Ishikawa (cell line): Measurements from ENCODE around the gene RPTN.

Experiments
- CEBPB ChIP-seq: IDR thresholded peaks from 2 replicates; pipeline ENCODE4 v1.6.1; 2012
- CREB1 ChIP-seq: IDR thresholded peaks from 2 replicates; pipeline ENCODE4 v1.6.1; 2012; ENCODE audit warnings: low read depth
- EGR1 ChIP-seq: IDR thresholded peaks from 2 replicates; pipeline ENCODE4 v1.6.1; 2012
- EP300 ChIP-seq: IDR thresholded peaks from 2 replicates; pipeline ENCODE4 v1.6.1; 2012; ENCODE audit warnings: borderline replicate concordance
- FOXM1 ChIP-seq: IDR thresholded peaks from 2 replicates; pipeline ENCODE4 v1.6.1; 2012; ENCODE audit warnings: low read depth, borderline replicate concordance
- RAD21 ChIP-seq: IDR thresholded peaks from 2 replicates; pipeline ENCODE4 v1.6.1; 2012; ENCODE audit warnings: low read depth
- TAF1 ChIP-seq: IDR thresholded peaks from 2 replicates; pipeline ENCODE4 v1.6.1; 2012; ENCODE audit warnings: low read depth, mild to moderate bottlenecking
- TCF12 ChIP-seq: IDR thresholded peaks from 2 replicates; pipeline ENCODE4 v1.6.1; 2012; ENCODE audit warnings: low read depth
- YY1 ChIP-seq: IDR thresholded peaks from 2 replicates; pipeline ENCODE4 v1.6.1; 2012; ENCODE audit warnings: low read depth
- ZBTB7A ChIP-seq: IDR thresholded peaks from 2 replicates; pipeline ENCODE4 v1.6.1; 2012; ENCODE audit warnings: low read depth
- TF ChIP-seq, protein P1 (sequence below): IDR thresholded peaks from 2 replicates; pipeline ENCODE4 v1.6.1; 2012
- TF ChIP-seq, protein P2 (sequence below): IDR thresholded peaks from 2 replicates; pipeline ENCODE4 v1.6.1; 2012
- TF ChIP-seq, protein P3 (sequence below): IDR thresholded peaks from 2 replicates; pipeline ENCODE4 v1.6.1; 2012; ENCODE audit warnings: low read depth, mild to moderate bottlenecking

DNA sequence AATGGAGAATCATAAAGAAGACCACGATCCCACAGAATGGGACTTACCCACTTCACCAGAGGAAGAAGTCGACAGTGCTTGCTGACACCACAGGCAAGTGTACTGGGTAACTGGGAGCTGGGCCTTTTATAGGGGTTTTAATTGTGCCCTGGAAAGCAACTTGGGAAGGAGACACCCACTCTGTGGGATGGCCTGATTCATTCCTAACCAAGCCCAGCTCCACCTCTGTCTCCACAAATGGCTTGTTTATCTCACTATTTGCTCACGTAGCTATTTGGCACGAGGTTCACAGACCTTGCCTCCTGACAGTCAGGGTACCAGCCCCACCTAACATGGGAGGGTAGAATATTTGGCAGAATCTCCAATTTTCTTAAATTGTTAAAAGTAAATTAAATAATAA lies 43.7 kb downstream of the RPTN start, which contains the start of gene TCHH:
- TF ChIP-seq RAD21 (no peak), CREB1 (no peak), YY1 (no peak), EGR1 (no peak), EP300 (no peak), TCF12 (no peak), CEBPB (no peak), ZBTB7A (no peak), TAF1 (no peak), FOXM1 (no peak)
- TF ChIP-seq, protein P1, sequence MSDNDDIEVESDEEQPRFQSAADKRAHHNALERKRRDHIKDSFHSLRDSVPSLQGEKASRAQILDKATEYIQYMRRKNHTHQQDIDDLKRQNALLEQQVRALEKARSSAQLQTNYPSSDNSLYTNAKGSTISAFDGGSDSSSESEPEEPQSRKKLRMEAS = no peak
- TF ChIP-seq, protein P2, sequence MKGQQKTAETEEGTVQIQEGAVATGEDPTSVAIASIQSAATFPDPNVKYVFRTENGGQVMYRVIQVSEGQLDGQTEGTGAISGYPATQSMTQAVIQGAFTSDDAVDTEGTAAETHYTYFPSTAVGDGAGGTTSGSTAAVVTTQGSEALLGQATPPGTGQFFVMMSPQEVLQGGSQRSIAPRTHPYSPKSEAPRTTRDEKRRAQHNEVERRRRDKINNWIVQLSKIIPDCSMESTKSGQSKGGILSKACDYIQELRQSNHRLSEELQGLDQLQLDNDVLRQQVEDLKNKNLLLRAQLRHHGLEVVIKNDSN = no peak
- TF ChIP-seq, protein P3, sequence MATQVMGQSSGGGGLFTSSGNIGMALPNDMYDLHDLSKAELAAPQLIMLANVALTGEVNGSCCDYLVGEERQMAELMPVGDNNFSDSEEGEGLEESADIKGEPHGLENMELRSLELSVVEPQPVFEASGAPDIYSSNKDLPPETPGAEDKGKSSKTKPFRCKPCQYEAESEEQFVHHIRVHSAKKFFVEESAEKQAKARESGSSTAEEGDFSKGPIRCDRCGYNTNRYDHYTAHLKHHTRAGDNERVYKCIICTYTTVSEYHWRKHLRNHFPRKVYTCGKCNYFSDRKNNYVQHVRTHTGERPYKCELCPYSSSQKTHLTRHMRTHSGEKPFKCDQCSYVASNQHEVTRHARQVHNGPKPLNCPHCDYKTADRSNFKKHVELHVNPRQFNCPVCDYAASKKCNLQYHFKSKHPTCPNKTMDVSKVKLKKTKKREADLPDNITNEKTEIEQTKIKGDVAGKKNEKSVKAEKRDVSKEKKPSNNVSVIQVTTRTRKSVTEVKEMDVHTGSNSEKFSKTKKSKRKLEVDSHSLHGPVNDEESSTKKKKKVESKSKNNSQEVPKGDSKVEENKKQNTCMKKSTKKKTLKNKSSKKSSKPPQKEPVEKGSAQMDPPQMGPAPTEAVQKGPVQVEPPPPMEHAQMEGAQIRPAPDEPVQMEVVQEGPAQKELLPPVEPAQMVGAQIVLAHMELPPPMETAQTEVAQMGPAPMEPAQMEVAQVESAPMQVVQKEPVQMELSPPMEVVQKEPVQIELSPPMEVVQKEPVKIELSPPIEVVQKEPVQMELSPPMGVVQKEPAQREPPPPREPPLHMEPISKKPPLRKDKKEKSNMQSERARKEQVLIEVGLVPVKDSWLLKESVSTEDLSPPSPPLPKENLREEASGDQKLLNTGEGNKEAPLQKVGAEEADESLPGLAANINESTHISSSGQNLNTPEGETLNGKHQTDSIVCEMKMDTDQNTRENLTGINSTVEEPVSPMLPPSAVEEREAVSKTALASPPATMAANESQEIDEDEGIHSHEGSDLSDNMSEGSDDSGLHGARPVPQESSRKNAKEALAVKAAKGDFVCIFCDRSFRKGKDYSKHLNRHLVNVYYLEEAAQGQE = no peak
